Osteoblast (primary cell): ENCODE measurements around the gene TMEM74B. TPM values are rescaled to one million over a fixed set of nuclear protein-coding genes. Genes with fewer than 3 reads are reported as not detected.
A peak's percentile ranks its signal among the peaks of the same experiment; 100 is the strongest.

Experiments
- DNase-seq: peaks from one replicate; pipeline ENCODE4 v3.0.0; 2011; ENCODE audit warnings: low spot score, mixed read lengths; ENCODE audit not compliant: insufficient read length; ENCODE audit errors: missing footprints
- H2AFZ ChIP-seq: 2 replicates; pipeline ENCODE4 v1.6.0; 2011; ENCODE audit warnings: mild to moderate bottlenecking, low read length
- H3K27ac ChIP-seq: 2 replicates; pipeline ENCODE4 v1.5.1; 2011; ENCODE audit warnings: mild to moderate bottlenecking, low read depth, low read length, moderate library complexity
- H3K27me3 ChIP-seq: 2 replicates; pipeline ENCODE4 v1.6.0; 2012; ENCODE audit warnings: mild to moderate bottlenecking, control low read depth, inconsistent platforms, low read length, moderate library complexity; ENCODE audit not compliant: insufficient read depth
- H3K36me3 ChIP-seq: 2 replicates; pipeline ENCODE4 v1.5.1; 2011; ENCODE audit warnings: mild to moderate bottlenecking, low read length, control low read depth, moderate library complexity; ENCODE audit not compliant: insufficient read depth
- H3K4me1 ChIP-seq: 2 replicates; pipeline ENCODE4 v1.5.1; 2011; ENCODE audit warnings: mild to moderate bottlenecking, low read length, control low read depth, moderate library complexity; ENCODE audit not compliant: insufficient read depth
- H3K4me2 ChIP-seq: 2 replicates; pipeline ENCODE4 v1.6.0; 2011; ENCODE audit warnings: mild to moderate bottlenecking, low read length; ENCODE audit not compliant: insufficient read depth
- H3K4me3 ChIP-seq: fragments of 200-600 bp; sonication (generic); 3 replicates; pipeline ENCODE4 v1.5.1; 2012; ENCODE audit warnings: mild to moderate bottlenecking, low read length, inconsistent platforms; ENCODE audit not compliant: insufficient read depth
- H3K79me2 ChIP-seq: 2 replicates; pipeline ENCODE4 v1.6.0; 2012; ENCODE audit warnings: mild to moderate bottlenecking, low read length, control low read depth, inconsistent platforms; ENCODE audit not compliant: insufficient read depth
- H3K9me3 ChIP-seq: 2 replicates; pipeline ENCODE4 v1.5.1; 2011; ENCODE audit warnings: low read depth, low read length, control low read depth
- H4K20me1 ChIP-seq: 2 replicates; pipeline ENCODE4 v1.6.0; 2012; ENCODE audit warnings: mild to moderate bottlenecking, low read length, control low read depth; ENCODE audit not compliant: insufficient read depth
- CTCF ChIP-seq: IDR thresholded peaks from 2 replicates; pipeline ENCODE4 v1.5.1; 2011; ENCODE audit warnings: mild to moderate bottlenecking, low read depth, low read length, moderate library complexity; ENCODE audit errors: extremely low read depth
- total RNA-seq: library from RNA; depleted of rRNA; stranded (reverse); fragments of >200 nt; gene quantifications from 2 replicates; pipeline ENCODE4 v1.2.3, GENCODE V29; 2012

Gene TMEM74B
- total RNA-seq, 1 donor: not detected

DNA sequence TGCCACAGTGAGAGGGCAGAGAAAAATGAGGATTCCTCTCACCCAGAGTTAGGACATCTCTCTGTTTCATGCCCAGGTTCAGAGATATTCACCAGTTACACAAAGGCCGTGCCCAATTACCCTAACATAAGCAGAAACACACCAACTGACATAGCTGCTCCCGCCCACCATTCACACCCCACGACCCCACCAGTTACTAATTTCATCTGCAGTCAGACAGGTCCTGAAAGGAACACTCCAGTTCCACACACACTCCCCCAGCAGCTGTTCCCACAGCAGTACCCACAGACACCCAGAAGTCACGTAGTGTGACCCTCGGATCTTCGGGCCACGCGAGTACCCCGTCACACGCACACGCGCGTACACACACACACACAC, 532 bp downstream of the TMEM74B start:
- no peaks in the 10 kb centered on the region for H3K9me3 ChIP-seq
- no peaks in the 10 kb centered on the region for H3K36me3 ChIP-seq
- DNase-seq: no peak
- no peak overlapping the region for H3K4me2 ChIP-seq
- H2AFZ ChIP-seq: no peak overlapping the region
- no peaks in the 10 kb centered on the region for H4K20me1 ChIP-seq
- TF ChIP-seq CTCF: no peak
- H3K27me3 ChIP-seq: peaks cover 40% of the 10 kb centered on the region
- H3K4me1 ChIP-seq: no peaks in the 10 kb centered on the region
- no peak overlapping the region for H3K4me3 ChIP-seq
- no peak overlapping the region for H3K27ac ChIP-seq
- H3K79me2 ChIP-seq: no peaks in the 10 kb centered on the region

DNA sequence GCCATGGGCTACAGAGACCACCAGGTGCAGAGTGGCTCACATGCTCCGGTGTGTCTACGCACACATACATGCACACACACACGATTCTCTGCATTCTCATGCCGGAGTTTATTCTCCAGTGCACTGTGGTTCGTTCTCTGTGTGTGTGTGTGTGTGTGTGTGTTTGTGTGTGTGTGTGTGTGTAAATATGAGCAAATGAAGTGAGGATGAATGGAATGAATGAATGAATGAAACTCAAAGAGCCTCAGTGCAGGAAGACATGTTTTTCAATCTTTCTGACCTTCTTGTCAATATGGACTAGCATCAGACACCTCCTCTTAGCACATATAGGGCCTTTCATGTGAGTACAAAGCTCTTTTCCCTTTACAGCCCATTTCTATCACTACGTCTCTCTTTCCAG, 1.6 kb downstream of the TMEM74B start:
- no peak overlapping the region for H2AFZ ChIP-seq
- H3K36me3 ChIP-seq: no peaks in the 10 kb centered on the region
- H4K20me1 ChIP-seq: no peaks in the 10 kb centered on the region
- no peak overlapping the region for H3K4me3 ChIP-seq
- TF ChIP-seq CTCF: no peak
- no peaks in the 10 kb centered on the region for H3K9me3 ChIP-seq
- H3K27ac ChIP-seq: no peak overlapping the region
- no peaks in the 10 kb centered on the region for H3K4me1 ChIP-seq
- no peak for DNase-seq
- H3K27me3 ChIP-seq: peaks cover 35% of the 10 kb centered on the region
- H3K4me2 ChIP-seq: no peak overlapping the region
- H3K79me2 ChIP-seq: no peaks in the 10 kb centered on the region

GRCh38 chr20:1182106-1182505, 2.7 kb downstream of the TMEM74B start:
- H3K4me2 ChIP-seq: no peak overlapping the region
- no peaks in the 10 kb centered on the region for H4K20me1 ChIP-seq
- H2AFZ ChIP-seq: no peak overlapping the region
- TF ChIP-seq CTCF: no peak
- H3K4me1 ChIP-seq: no peaks in the 10 kb centered on the region
- no peaks in the 10 kb centered on the region for H3K36me3 ChIP-seq
- no peaks in the 10 kb centered on the region for H3K79me2 ChIP-seq
- DNase-seq: peak; percentile 80
- peaks cover 31% of the 10 kb centered on the region for H3K27me3 ChIP-seq
- H3K27ac ChIP-seq: no peak overlapping the region
- H3K4me3 ChIP-seq: no peak overlapping the region
- no peaks in the 10 kb centered on the region for H3K9me3 ChIP-seq

GRCh38 chr20:1180949-1181348, 3.8 kb downstream of the TMEM74B start:
- TF ChIP-seq CTCF: no peak
- Histone ChIP-seq H3K4me2 (no peak overlapping the region), H3K27ac (no peak overlapping the region), H4K20me1 (no peaks in the 10 kb centered on the region), H3K9me3 (no peaks in the 10 kb centered on the region), H3K79me2 (no peaks in the 10 kb centered on the region), H3K27me3 (peaks cover 22% of the 10 kb centered on the region), H3K4me3 (no peak overlapping the region), H2AFZ (no peak overlapping the region), H3K36me3 (no peaks in the 10 kb centered on the region), H3K4me1 (no peaks in the 10 kb centered on the region)
- DNase-seq: no peak
